Measurements from ENCODE around the gene SAP30L.

SAP30L gene

DNA sequence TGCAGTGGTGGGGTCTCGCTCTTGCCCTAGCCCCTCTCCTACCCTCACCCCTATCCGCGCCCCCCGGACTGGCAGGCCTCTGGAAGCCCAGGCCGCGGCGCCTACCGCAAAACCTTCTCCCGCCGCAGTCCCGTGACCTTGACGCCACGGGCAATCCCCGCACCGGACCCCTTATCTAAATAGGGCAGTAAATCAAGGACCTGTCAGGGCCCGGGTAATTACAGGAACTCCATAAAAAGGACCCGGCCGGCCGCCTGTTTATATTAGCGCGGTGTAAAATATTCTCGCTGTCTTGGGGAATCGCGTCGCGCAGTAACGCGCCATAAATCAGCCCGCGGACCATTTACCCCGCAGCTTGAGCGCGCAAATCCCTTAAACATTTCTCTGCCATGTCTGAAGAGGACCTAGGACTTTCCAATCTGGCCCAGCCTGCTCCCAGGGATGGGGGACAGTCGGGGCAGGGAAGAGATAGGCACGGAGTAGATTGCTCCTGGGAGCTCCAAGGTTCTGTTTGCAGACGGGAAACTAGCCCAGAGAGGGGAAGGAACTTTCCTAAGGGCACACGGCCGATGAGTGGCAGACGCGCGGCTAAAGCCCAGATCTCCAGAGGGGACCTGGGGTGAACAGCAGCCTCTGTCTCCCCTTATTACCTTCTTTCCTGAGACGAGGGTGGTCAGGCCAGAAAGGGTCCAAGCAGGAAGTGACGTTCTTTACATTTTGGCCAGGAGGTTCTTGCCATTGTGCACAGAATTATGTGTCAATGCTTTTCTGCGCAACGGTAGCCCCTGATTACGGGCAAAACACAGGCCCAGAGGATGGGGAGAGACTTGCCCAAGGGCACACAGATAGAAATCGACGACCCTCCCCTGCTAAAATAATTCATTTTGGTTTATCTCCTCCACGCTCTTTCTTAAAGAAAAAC, 37.0 kb downstream of the SAP30L start:
- Histone ChIP-seq H3K27ac (no peak overlapping the region), H3K4me1 (ENCODE audit: control insufficient read depth in 1 of 2, insufficient read depth in 1 of 2, low read depth in 1 of 2, low read length in 1 of 2) (no peaks in the 10 kb centered on the region), H3K4me3 (ENCODE audit: low read depth in 1 of 2, low read length in 1 of 2) (no peak overlapping the region), H3K36me3 (no peaks in the 10 kb centered on the region), H3K9me3 (no peaks in the 10 kb centered on the region), H3K27me3 (peaks cover 100% of the 10 kb centered on the region)
- TF ChIP-seq, protein P1, sequence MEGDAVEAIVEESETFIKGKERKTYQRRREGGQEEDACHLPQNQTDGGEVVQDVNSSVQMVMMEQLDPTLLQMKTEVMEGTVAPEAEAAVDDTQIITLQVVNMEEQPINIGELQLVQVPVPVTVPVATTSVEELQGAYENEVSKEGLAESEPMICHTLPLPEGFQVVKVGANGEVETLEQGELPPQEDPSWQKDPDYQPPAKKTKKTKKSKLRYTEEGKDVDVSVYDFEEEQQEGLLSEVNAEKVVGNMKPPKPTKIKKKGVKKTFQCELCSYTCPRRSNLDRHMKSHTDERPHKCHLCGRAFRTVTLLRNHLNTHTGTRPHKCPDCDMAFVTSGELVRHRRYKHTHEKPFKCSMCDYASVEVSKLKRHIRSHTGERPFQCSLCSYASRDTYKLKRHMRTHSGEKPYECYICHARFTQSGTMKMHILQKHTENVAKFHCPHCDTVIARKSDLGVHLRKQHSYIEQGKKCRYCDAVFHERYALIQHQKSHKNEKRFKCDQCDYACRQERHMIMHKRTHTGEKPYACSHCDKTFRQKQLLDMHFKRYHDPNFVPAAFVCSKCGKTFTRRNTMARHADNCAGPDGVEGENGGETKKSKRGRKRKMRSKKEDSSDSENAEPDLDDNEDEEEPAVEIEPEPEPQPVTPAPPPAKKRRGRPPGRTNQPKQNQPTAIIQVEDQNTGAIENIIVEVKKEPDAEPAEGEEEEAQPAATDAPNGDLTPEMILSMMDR (IDR thresholded peaks at IDR 0.05), result no peak

DNA sequence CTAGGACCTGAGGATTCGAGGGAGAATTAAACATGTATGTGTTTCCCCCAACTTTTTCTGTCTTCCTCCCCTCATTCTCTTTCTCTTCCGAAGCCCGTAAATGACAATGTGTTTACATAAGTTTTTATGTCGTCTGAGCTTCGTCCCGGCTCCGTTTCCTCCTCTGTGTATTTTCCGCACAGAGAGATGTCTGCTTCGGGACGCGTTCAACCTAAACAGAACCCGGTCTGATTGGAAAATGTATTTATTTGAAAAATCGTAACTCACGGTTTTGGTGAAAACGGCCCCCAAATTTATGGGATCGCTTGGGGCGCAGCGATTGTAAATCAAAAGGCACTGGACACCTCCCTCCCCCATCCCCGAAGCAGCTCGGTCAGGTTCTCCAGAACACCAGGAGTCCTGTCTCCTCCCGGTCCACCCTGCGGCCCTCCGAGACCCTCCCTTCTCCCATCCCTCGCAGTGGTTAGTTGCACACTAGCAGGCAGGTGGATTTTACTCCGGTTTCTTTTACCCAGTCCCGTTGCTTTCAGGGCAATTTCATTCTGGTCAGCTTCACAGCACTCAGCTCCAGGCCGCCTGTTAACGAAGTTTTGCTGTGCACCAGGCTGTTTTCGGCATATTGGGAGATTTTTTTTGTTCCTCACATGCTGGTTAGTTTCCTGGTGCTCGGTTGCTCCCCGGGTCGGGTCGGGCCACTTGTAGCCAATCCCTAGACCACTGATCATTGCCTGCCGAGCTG, 38.0 kb downstream of the SAP30L start:
- H3K9me3 ChIP-seq, result no peaks in the 10 kb centered on the region
- H3K27ac ChIP-seq, result no peak overlapping the region
- TF ChIP-seq, protein P1 (IDR thresholded peaks at IDR 0.05), result no peak
- H3K4me1 ChIP-seq (ENCODE audit: control insufficient read depth in 1 of 2, insufficient read depth in 1 of 2, low read depth in 1 of 2, low read length in 1 of 2), result no peaks in the 10 kb centered on the region
- H3K27me3 ChIP-seq, result peaks cover 100% of the 10 kb centered on the region
- H3K4me3 ChIP-seq (ENCODE audit: low read depth in 1 of 2, low read length in 1 of 2), result no peak overlapping the region
- H3K36me3 ChIP-seq, result no peaks in the 10 kb centered on the region

DNA sequence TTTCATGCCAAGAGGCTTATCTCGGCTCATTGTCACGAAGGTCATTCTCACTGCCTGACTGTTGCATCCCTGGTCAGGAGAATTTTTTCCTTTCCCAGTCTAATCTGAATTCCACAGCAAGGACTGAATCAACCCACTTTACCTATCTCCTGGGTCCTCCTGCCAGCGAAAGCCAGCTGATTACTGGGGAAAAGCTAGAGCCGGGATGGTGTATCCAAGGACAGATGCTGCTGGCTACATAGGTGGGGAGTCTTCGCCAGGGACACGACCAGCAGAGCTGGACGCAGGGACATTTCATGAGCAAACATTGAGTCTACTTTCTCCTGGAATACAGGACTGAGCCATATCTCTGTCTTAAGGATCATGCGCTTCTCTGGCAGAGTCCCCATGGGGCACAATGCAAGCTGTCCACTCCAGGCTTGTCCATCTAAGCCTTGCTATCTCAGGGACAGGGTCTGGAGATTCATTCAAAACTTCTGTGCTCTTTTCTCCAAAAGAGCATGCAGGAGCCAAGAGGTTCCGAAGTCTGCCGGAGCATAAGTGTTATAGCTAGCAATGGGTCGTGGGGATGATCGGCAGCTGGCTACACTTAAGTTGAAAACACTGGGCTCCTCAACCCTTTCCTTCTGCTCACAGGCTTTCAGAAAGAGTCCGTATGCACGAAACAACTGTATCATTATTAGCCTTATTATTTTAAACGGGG, 38.7 kb downstream of the SAP30L start:
- no peaks in the 10 kb centered on the region for H3K36me3 ChIP-seq
- no peaks in the 10 kb centered on the region for H3K4me1 ChIP-seq (ENCODE audit: control insufficient read depth in 1 of 2, insufficient read depth in 1 of 2, low read depth in 1 of 2, low read length in 1 of 2)
- H3K9me3 ChIP-seq, result no peaks in the 10 kb centered on the region
- no peak overlapping the region for H3K27ac ChIP-seq
- TF ChIP-seq, protein P1 (IDR thresholded peaks at IDR 0.05), result no peak
- peaks cover 100% of the 10 kb centered on the region for H3K27me3 ChIP-seq
- no peak overlapping the region for H3K4me3 ChIP-seq (ENCODE audit: low read depth in 1 of 2, low read length in 1 of 2)

DNA sequence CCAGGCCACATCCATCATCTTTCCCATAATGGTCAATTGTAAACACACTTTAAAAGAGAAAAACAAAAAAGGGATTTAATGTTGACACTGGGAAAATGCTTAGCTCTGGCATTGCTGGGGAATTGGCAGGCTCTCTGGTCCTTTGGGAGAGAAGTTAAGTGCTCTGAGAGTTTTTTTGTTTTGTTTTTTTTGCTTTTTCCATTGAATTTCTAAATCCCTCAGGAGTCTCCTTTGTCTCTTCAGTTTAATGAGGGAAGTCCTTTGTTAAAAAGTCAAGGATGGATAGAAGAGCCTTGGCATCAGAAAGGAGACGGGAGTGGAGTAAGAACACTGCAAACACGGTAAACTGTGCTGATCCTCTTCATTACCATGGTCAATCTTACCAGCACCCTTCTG, 39.3 kb downstream of the SAP30L start:
- Histone ChIP-seq H3K4me1 (ENCODE audit: control insufficient read depth in 1 of 2, insufficient read depth in 1 of 2, low read depth in 1 of 2, low read length in 1 of 2) (no peaks in the 10 kb centered on the region), H3K27ac (no peak overlapping the region), H3K27me3 (peaks cover 100% of the 10 kb centered on the region), H3K36me3 (no peaks in the 10 kb centered on the region), H3K4me3 (ENCODE audit: low read depth in 1 of 2, low read length in 1 of 2) (no peak overlapping the region), H3K9me3 (no peaks in the 10 kb centered on the region)
- TF ChIP-seq, protein P1 (IDR thresholded peaks at IDR 0.05), result no peak

DNA sequence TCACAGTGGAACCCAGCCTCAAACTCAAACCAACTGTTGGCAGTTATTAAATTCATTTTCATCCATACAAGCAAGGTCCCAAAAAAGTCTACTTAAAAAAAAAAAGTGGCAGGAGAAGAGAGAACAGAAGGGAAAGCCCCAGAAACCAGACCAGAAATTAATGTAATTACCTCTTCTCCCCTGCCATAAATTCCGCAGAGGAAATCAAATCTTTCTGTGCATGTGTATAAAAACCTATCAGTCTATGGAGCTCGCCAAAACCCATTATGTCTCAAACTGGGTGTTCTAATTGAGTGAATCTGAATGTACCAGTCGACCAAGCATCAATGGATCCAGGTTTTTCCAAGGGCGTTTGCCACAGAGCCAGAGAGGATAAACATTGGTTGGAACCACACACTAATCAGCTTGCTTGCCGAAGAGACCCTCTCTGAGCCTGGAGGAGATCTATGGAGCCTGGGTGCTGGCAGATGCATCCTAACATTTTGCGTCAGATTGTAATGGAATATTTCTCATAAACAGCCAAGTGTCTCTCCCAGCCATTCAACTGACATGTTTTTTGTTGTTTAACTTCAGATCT, 40.1 kb downstream of the SAP30L start:
- no peaks in the 10 kb centered on the region for H3K9me3 ChIP-seq
- H3K27me3 ChIP-seq, result peaks cover 100% of the 10 kb centered on the region
- TF ChIP-seq, protein P1 (IDR thresholded peaks at IDR 0.05), result no peak
- H3K27ac ChIP-seq, result no peak overlapping the region
- no peaks in the 10 kb centered on the region for H3K4me1 ChIP-seq (ENCODE audit: control insufficient read depth in 1 of 2, insufficient read depth in 1 of 2, low read depth in 1 of 2, low read length in 1 of 2)
- H3K4me3 ChIP-seq (ENCODE audit: low read depth in 1 of 2, low read length in 1 of 2), result no peak overlapping the region
- H3K36me3 ChIP-seq, result no peaks in the 10 kb centered on the region

Data from neutrophil (primary cell).